Ishikawa (cell line): ENCODE measurements around the gene ELP4.

Experiments
- CEBPB ChIP-seq: IDR thresholded peaks from 2 replicates; pipeline ENCODE4 v1.6.1; 2012
- CREB1 ChIP-seq: IDR thresholded peaks from 2 replicates; pipeline ENCODE4 v1.6.1; 2012; ENCODE audit warnings: low read depth
- EGR1 ChIP-seq: IDR thresholded peaks from 2 replicates; pipeline ENCODE4 v1.6.1; 2012
- EP300 ChIP-seq: IDR thresholded peaks from 2 replicates; pipeline ENCODE4 v1.6.1; 2012; ENCODE audit warnings: borderline replicate concordance
- FOXM1 ChIP-seq: IDR thresholded peaks from 2 replicates; pipeline ENCODE4 v1.6.1; 2012; ENCODE audit warnings: low read depth, borderline replicate concordance
- NFIC ChIP-seq: IDR thresholded peaks from 2 replicates; pipeline ENCODE4 v1.6.1; 2012
- RAD21 ChIP-seq: IDR thresholded peaks from 2 replicates; pipeline ENCODE4 v1.6.1; 2012; ENCODE audit warnings: low read depth
- TAF1 ChIP-seq: IDR thresholded peaks from 2 replicates; pipeline ENCODE4 v1.6.1; 2012; ENCODE audit warnings: low read depth, mild to moderate bottlenecking
- TCF12 ChIP-seq: IDR thresholded peaks from 2 replicates; pipeline ENCODE4 v1.6.1; 2012; ENCODE audit warnings: low read depth
- TEAD4 ChIP-seq: IDR thresholded peaks from 2 replicates; pipeline ENCODE4 v1.6.1; 2012
- USF1 ChIP-seq: IDR thresholded peaks from 2 replicates; pipeline ENCODE4 v1.6.1; 2012
- YY1 ChIP-seq: IDR thresholded peaks from 2 replicates; pipeline ENCODE4 v1.6.1; 2012; ENCODE audit warnings: low read depth
- ZBTB7A ChIP-seq: IDR thresholded peaks from 2 replicates; pipeline ENCODE4 v1.6.1; 2012; ENCODE audit warnings: low read depth
- TF ChIP-seq, protein P1 (sequence below): IDR thresholded peaks from 2 replicates; pipeline ENCODE4 v1.6.1; 2012; ENCODE audit warnings: low read depth, mild to moderate bottlenecking
- TF ChIP-seq, protein P2 (sequence below): IDR thresholded peaks from 2 replicates; pipeline ENCODE4 v1.6.1; 2012

ELP4 gene

GRCh38 chr11:31828217-31828616 lies 318.6 kb downstream of the ELP4 start:
- no peak for TF ChIP-seq EP300
- no peak for TF ChIP-seq YY1
- no peak for TF ChIP-seq RAD21
- TF ChIP-seq, protein P1, sequence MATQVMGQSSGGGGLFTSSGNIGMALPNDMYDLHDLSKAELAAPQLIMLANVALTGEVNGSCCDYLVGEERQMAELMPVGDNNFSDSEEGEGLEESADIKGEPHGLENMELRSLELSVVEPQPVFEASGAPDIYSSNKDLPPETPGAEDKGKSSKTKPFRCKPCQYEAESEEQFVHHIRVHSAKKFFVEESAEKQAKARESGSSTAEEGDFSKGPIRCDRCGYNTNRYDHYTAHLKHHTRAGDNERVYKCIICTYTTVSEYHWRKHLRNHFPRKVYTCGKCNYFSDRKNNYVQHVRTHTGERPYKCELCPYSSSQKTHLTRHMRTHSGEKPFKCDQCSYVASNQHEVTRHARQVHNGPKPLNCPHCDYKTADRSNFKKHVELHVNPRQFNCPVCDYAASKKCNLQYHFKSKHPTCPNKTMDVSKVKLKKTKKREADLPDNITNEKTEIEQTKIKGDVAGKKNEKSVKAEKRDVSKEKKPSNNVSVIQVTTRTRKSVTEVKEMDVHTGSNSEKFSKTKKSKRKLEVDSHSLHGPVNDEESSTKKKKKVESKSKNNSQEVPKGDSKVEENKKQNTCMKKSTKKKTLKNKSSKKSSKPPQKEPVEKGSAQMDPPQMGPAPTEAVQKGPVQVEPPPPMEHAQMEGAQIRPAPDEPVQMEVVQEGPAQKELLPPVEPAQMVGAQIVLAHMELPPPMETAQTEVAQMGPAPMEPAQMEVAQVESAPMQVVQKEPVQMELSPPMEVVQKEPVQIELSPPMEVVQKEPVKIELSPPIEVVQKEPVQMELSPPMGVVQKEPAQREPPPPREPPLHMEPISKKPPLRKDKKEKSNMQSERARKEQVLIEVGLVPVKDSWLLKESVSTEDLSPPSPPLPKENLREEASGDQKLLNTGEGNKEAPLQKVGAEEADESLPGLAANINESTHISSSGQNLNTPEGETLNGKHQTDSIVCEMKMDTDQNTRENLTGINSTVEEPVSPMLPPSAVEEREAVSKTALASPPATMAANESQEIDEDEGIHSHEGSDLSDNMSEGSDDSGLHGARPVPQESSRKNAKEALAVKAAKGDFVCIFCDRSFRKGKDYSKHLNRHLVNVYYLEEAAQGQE: no peak
- TF ChIP-seq NFIC: no peak

- TF ChIP-seq YY1 (no peak), NFIC (no peak), FOXM1 (no peak), CREB1 (no peak), EGR1 (no peak), EP300 (no peak), ZBTB7A (no peak), TAF1 (no peak), TCF12 (no peak)
These were observed 320.8 kb downstream of the ELP4 start for GRCh38 chr11:31830406-31830805.

GRCh38 chr11:31834237-31834636 lies 324.7 kb downstream of the ELP4 start:
- no peak for TF ChIP-seq EGR1
- no peak for TF ChIP-seq RAD21
- TF ChIP-seq ZBTB7A: no peak
- TF ChIP-seq USF1: no peak
- no peak for TF ChIP-seq TCF12
- no peak for TF ChIP-seq TAF1
- TF ChIP-seq, protein P2, sequence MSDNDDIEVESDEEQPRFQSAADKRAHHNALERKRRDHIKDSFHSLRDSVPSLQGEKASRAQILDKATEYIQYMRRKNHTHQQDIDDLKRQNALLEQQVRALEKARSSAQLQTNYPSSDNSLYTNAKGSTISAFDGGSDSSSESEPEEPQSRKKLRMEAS: no peak
- TF ChIP-seq, protein P1: no peak
- TF ChIP-seq FOXM1: no peak
- no peak for TF ChIP-seq TEAD4
- no peak for TF ChIP-seq CEBPB
- no peak for TF ChIP-seq YY1
- no peak for TF ChIP-seq NFIC
- no peak for TF ChIP-seq CREB1
- no peak for TF ChIP-seq EP300
